K562 (cell line): ENCODE results near the gene ATRAID. TPM values are rescaled to one million over a fixed set of nuclear protein-coding genes. Genes with fewer than 3 reads are reported as not detected.

ENCODE experiments used
- CHD7 ChIP-seq: fragments of 200-600 bp; sonication (generic); IDR thresholded peaks from one replicate; pipeline ENCODE4 v1.6.1; 2012; ENCODE audit warnings: mild to moderate bottlenecking, low read depth, low read length, inconsistent platforms
- CXXC5 ChIP-seq: fragments of 250-450 bp; sonication (Bioruptor Pico); IDR thresholded peaks from 2 replicates; pipeline ENCODE4 v1.8.0; 2022; ENCODE audit warnings: inconsistent platforms, mild to moderate bottlenecking, moderate library complexity
- DDX20 ChIP-seq: fragments of 450-650 bp; IDR thresholded peaks from 2 replicates; pipeline ENCODE4 v1.6.1; 2016; ENCODE audit warnings: missing genetic modification characterization, low read depth, mild to moderate bottlenecking, missing compliant biosample characterization, moderate library complexity
- E2F3 ChIP-seq: fragments of 250-450 bp; sonication (Bioruptor Pico); IDR thresholded peaks from 2 replicates; pipeline ENCODE4 v1.4.0; 2020; ENCODE audit warnings: mild to moderate bottlenecking
- E2F5 ChIP-seq: sonication (generic); formaldehyde crosslinking; IDR thresholded peaks from 2 replicates; pipeline ENCODE4 v1.8.0; 2022; ENCODE audit warnings: mild to moderate bottlenecking, missing genetic modification reagents
- MAZ ChIP-seq, 2 experiments: fragments of 450-650 bp in 1 of 2; sonication (generic) in 1 of 2; formaldehyde crosslinking; IDR thresholded peaks in 1 of 2; conservative IDR thresholded peaks in 1 of 2; 2 replicates each; pipeline versions ENCODE4 v1.4.0 to v1.5.0; 2020; ENCODE audit warnings: mild to moderate bottlenecking in 1 of 2, missing genetic modification reagents in 1 of 2
- NCOA6 ChIP-seq: fragments of 450-650 bp; IDR thresholded peaks from 2 replicates; pipeline ENCODE4 v1.6.1; 2017; ENCODE audit warnings: mild to moderate bottlenecking
- POLR2A ChIP-seq: fragments of 450-650 bp; conservative IDR thresholded peaks from 2 replicates; pipeline ENCODE4 v1.6.1; 2016
- POLR2AphosphoS5 ChIP-seq: IDR thresholded peaks from 2 replicates; pipeline ENCODE4 v1.6.1; 2011; ENCODE audit warnings: mild to moderate bottlenecking, low read depth, low read length, moderate library complexity; ENCODE audit not compliant: control insufficient read depth, insufficient read depth
- PRMT5 ChIP-seq: sonication (generic); formaldehyde crosslinking; IDR thresholded peaks from 2 replicates; pipeline ENCODE4 v1.5.0; 2020; ENCODE audit warnings: missing genetic modification reagents
- RBBP5 ChIP-seq: fragments of 200-600 bp; sonication (generic); IDR thresholded peaks from 2 replicates; pipeline ENCODE4 v1.6.1; 2012; ENCODE audit warnings: borderline replicate concordance, mild to moderate bottlenecking, low read length, control low read depth, inconsistent platforms; ENCODE audit not compliant: insufficient read depth, poor library complexity, severe bottlenecking
- SRSF3 ChIP-seq: fragments of 200-400 bp; formaldehyde crosslinking; IDR thresholded peaks from 2 replicates; pipeline ENCODE4 v1.6.1; 2016; ENCODE audit warnings: mild to moderate bottlenecking, low read length, moderate library complexity; ENCODE audit not compliant: insufficient read depth
- ZNF134 ChIP-seq: fragments of 250-450 bp; sonication (Bioruptor Pico); conservative IDR thresholded peaks from 2 replicates; pipeline ENCODE4 v1.4.0; 2020
- ZNF140 ChIP-seq: fragments of 250-450 bp; sonication (Bioruptor Pico); IDR thresholded peaks from 2 replicates; pipeline ENCODE4 v1.8.0; 2021; ENCODE audit warnings: moderate library complexity, mild to moderate bottlenecking, inconsistent platforms
- polyA plus RNA-seq, 8 experiments: library from polyadenylated mRNA; depleted of rRNA in 4 of 8; stranded (reverse) in 5 of 8; unstranded in 3 of 8; fragments of >200 nt; fragmentation: Nextera tagmentation in 2 of 8; fragmentation: Illumina TruSeq in 1 of 8; extraction: Ambion mirVana in 2 of 8; extraction: Trizol in 1 of 8; gene quantifications; 2 replicates each; pipeline versions ENCODE4 v1.2.1 to v1.2.3, GENCODE V29; 2011 to 2014; ENCODE audit warnings: inconsistent platforms in 1 of 8, missing spikeins in 1 of 8
- total RNA-seq, 7 experiments: library from RNA; depleted of rRNA in 6 of 7; stranded (reverse); fragments of >200 nt in 6 of 7; fragmentation: Illumina TruSeq in 2 of 7; extraction: Trizol in 2 of 7; gene quantifications; 2 replicates each; pipeline versions ENCODE4 v1.2.1 to v1.2.3, GENCODE V29; 2011 to 2021; ENCODE audit warnings: low replicate concordance in 1 of 7

ATRAID gene
- total and polyA plus RNA-seq, 9 of the 15 experiments (the other 6 are each of a cell fraction or from before 2014, with no cell fraction given): 70.2 to 187 (median 108) TPM

- TF ChIP-seq E2F5 (CRISPR knock-in tag): peak; percentile 97
- peak; percentile 66 for TF ChIP-seq RBBP5
- TF ChIP-seq POLR2AphosphoS5: peak; percentile 69; the same call in 1 of the 2 replicates
- TF ChIP-seq ZNF140 (CRISPR knock-in tag): no peak
- peak; percentile 45; the same call in 1 of the 2 replicates for TF ChIP-seq E2F3
- TF ChIP-seq MAZ (CRISPR knock-in tag; conservative IDR thresholded peaks at IDR 0.05 in 1 of 2, IDR thresholded peaks at IDR 0.05 in 1 of 2): peak; percentile 61 to 72; a peak in 3 of 4 replicates
- 0 out of 2 replicates have a peak, but pooled peaks have one; percentile 16 for TF ChIP-seq PRMT5 (CRISPR knock-in tag)
- TF ChIP-seq CXXC5 (CRISPR knock-in tag): peak; percentile 92
- TF ChIP-seq NCOA6: no peak
- no peak for TF ChIP-seq ZNF134 (CRISPR knock-in tag)
- TF ChIP-seq SRSF3: 0 out of 2 replicates have a peak, but pooled peaks have one; percentile 85
- TF ChIP-seq POLR2A: peak; percentile 87
- TF ChIP-seq DDX20: no peak
- peak; percentile 33 for TF ChIP-seq CHD7
Observed at GRCh38 chr2:27217173-27218121, 5.6 kb downstream of the ATRAID start, which contains the start of gene CAD (continued).
